ENCODE measurements around the gene TMED4. TPM values are rescaled to one million over a fixed set of nuclear protein-coding genes. Genes with fewer than 3 reads are reported as not detected.

The TMED4 gene
- total and polyA plus RNA-seq, 2 of the 13 experiments (the other 11 are each of a cell fraction or from before 2014, with no cell fraction given), result 81.4 to 109 TPM

DNA sequence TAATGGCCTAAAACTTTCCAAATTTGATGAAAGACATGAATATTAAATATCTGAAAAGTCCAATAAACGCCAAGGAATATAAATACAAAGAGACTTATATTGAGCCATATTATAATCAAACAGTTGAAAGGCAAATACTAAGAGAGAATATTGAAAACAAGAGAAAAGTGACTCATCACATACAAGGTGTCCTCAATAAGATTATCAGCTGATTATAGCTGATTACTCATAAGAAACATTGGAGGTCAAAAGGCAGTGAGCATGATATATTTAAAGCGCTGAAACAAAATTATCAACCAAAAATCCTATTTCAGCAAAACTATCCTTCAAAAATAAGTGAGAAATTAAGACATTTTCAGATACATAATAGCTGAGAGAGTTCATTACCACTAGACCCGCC lies 33.1 kb downstream of the TMED4 start:
- no peak for ATAC-seq
- Histone ChIP-seq H3K36me3 (replicated peaks in 1 of 2; ENCODE audit: control insufficient read depth in 1 of 2, insufficient read depth in 2 of 2, low read length in 2 of 2) (no peaks in the 10 kb centered on the region), H3K4me3 (replicated peaks in 1 of 3; ENCODE audit: insufficient read depth in 1 of 3, low read depth in 2 of 3, low read length in 3 of 3) (no peak overlapping the region), H3K4me1 (ENCODE audit: insufficient read depth, low read length) (peaks cover 29% of the 10 kb centered on the region), H4K20me1 (ENCODE audit: insufficient read depth, low read length) (no peaks in the 10 kb centered on the region), H3K27me3 (ENCODE audit: control insufficient read depth in 1 of 2, insufficient read depth in 2 of 2, low read length in 2 of 2) (no peaks in the 10 kb centered on the region), H3K79me2 (ENCODE audit: insufficient read depth, low read length) (no peaks in the 10 kb centered on the region), H3K27ac (ENCODE audit: extremely low read length, insufficient read depth, low read length) (no peak overlapping the region), H3K9me3 (ENCODE audit: low read length) (no peaks in the 10 kb centered on the region), H3K9ac (ENCODE audit: insufficient read depth, low read depth, low read length) (no peak overlapping the region), H2AFZ (ENCODE audit: low read length) (no peak overlapping the region), H3K4me2 (ENCODE audit: low read depth, low read length) (no peak overlapping the region)
- TF ChIP-seq GTF3A (CRISPR knock-in tag; conservative IDR thresholded peaks at IDR 0.05), result no peak
- no peak for TF ChIP-seq MTF1 (CRISPR knock-in tag; IDR thresholded peaks at IDR 0.05)
- TF ChIP-seq ZNF263 (CRISPR knock-in tag; IDR thresholded peaks at IDR 0.05), result no peak
- no peak for TF ChIP-seq ZC3H4 (CRISPR knock-in tag; IDR thresholded peaks at IDR 0.05; ENCODE audit: borderline replicate concordance)
- no peak for TF ChIP-seq ZNF296 (CRISPR knock-in tag; conservative IDR thresholded peaks at IDR 0.05)
- TF ChIP-seq CHD2 (IDR thresholded peaks at IDR 0.05; ENCODE audit: low read depth, low read length), result no peak
- no peak for TF ChIP-seq NFATC3 (CRISPR knock-in tag; IDR thresholded peaks at IDR 0.05)
- TF ChIP-seq HNRNPH1 (optimal IDR thresholded peaks at IDR 0.05; ENCODE audit: low read depth, low read length), result no peak
- TF ChIP-seq DNMT1 (CRISPR knock-in tag; IDR thresholded peaks at IDR 0.05), result no peak
- TF ChIP-seq KDM6A (CRISPR knock-in tag; IDR thresholded peaks at IDR 0.05; ENCODE audit: low read depth), result no peak
- TF ChIP-seq, protein P1, sequence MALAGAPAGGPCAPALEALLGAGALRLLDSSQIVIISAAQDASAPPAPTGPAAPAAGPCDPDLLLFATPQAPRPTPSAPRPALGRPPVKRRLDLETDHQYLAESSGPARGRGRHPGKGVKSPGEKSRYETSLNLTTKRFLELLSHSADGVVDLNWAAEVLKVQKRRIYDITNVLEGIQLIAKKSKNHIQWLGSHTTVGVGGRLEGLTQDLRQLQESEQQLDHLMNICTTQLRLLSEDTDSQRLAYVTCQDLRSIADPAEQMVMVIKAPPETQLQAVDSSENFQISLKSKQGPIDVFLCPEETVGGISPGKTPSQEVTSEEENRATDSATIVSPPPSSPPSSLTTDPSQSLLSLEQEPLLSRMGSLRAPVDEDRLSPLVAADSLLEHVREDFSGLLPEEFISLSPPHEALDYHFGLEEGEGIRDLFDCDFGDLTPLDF (CRISPR knock-in tag; IDR thresholded peaks at IDR 0.05), result no peak
- TF ChIP-seq SRY (CRISPR knock-in tag; IDR thresholded peaks at IDR 0.05), result no peak
- TF ChIP-seq GZF1 (CRISPR knock-in tag; IDR thresholded peaks at IDR 0.05), result no peak
- TF ChIP-seq MEF2D (CRISPR knock-in tag; IDR thresholded peaks at IDR 0.05), result no peak
- no peak for TF ChIP-seq ZNF24 (IDR thresholded peaks at IDR 0.05)
- no peak for TF ChIP-seq PPARG (CRISPR knock-in tag; conservative IDR thresholded peaks at IDR 0.05)
- TF ChIP-seq GATAD1 (CRISPR knock-in tag; IDR thresholded peaks at IDR 0.05), result no peak
- TF ChIP-seq, protein P2, sequence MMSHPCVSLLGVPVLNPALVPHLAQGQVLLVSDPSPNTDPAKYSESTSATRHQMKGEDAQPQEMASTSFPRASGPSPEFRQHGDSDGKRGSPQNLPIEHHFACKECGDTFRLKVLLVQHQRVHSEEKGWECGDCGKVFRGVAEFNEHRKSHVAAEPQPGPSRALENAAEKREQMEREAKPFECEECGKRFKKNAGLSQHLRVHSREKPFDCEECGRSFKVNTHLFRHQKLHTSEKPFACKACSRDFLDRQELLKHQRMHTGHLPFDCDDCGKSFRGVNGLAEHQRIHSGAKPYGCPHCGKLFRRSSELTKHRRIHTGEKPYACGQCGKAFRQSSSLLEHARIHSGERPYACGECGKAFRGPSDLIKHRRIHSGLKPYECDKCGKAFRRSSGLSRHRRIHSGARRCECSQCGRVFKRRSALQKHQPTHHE (CRISPR knock-in tag; IDR thresholded peaks at IDR 0.05; ENCODE audit: borderline replicate concordance), result no peak
- no peak for TF ChIP-seq MIER3 (CRISPR knock-in tag; IDR thresholded peaks at IDR 0.05; ENCODE audit: borderline replicate concordance)
- no peak for TF ChIP-seq KLF13 (CRISPR knock-in tag; IDR thresholded peaks at IDR 0.05)
- no peak for FAIRE-seq
- ChIA-PET POLR2A (interaction anchor here (0.9 to 1.4 kb wide), 3 partner anchors 14 to 299 kb away, joined by 3 read pairs; partner anchors contain the start of genes H2AZ2 and TMED4), CTCF (ENCODE audit: low intra/inter-chr PET ratio, low total read pairs) (no interaction called here)
- in situ Hi-C loops (cut with HindIII; ENCODE audit: extremely low pct_ligation_motif_present, low pct_unique_long_range_greater_than_20kb) (no loop called here), intact Hi-C loops (cut with micrococcal nuclease; ENCODE audit: unreplicated experiment) (no loop called here)
- no TSS peak for BruUV-seq (replicated peaks)
- WGBS (ENCODE audit: low lambda C conversion rate), result 52% methylated on average over 3 of the region's 3 CpGs
- DNase-seq (ENCODE audit: low spot score), result no peak
